ENCODE results near the gene PTPN6. TPM values are rescaled to one million over a fixed set of nuclear protein-coding genes. Genes with fewer than 3 reads are reported as not detected.
"Not testable (repeated sequence)": the region's sequence is repeated elsewhere in the genome, so short reads cannot be mapped to it uniquely, and the experiment has no call there.

Gene PTPN6
- 7.0 TPM for total RNA-seq
- long read RNA-seq, partial matches to known transcripts: 1 of 5 reads
- long read RNA-seq, other reads (novel, unspliced or antisense): 3 of 5 reads

- intact Hi-C loops (cut with DNase I): no loop called here
- peak; percentile 91 for DNase-seq (ENCODE audit: low spot score)
These were observed at the start of gene PTPN6 for GRCh38 chr12:6950811-6951540. Gene PTPN6, plus strand, starts transcription at chr12:6951356. Its CDS starts 157 bp downstream, at chr12:6951513.

- intact Hi-C loops (cut with DNase I): no loop called here
- no peak for DNase-seq (ENCODE audit: low spot score)
These were observed 48.7 kb upstream of the PTPN6 start for GRCh38 chr12:6902448-6902847.

GRCh38 chr12:6903722-6904121, 47.4 kb upstream of the PTPN6 start:
- intact Hi-C loops (cut with DNase I): loop anchor here (2.0 kb wide), 1 partner anchor 31 kb away; the partner anchor contains the start of gene SPSB2
- DNase-seq (ENCODE audit: low spot score): no peak

GRCh38 chr12:6904280-6905276, 46.6 kb upstream of the PTPN6 start, which contains the start of gene LRRC23:
Gene LRRC23, plus strand, starts transcription at chr12:6904822. Its CDS starts 812 bp downstream, at chr12:6905634.
- intact Hi-C loops (cut with DNase I): loop anchor here (2.0 kb wide), 1 partner anchor 32 kb away; the partner anchor contains the start of gene SPSB2
- peak; percentile 98 for DNase-seq (ENCODE audit: low spot score)

DNA sequence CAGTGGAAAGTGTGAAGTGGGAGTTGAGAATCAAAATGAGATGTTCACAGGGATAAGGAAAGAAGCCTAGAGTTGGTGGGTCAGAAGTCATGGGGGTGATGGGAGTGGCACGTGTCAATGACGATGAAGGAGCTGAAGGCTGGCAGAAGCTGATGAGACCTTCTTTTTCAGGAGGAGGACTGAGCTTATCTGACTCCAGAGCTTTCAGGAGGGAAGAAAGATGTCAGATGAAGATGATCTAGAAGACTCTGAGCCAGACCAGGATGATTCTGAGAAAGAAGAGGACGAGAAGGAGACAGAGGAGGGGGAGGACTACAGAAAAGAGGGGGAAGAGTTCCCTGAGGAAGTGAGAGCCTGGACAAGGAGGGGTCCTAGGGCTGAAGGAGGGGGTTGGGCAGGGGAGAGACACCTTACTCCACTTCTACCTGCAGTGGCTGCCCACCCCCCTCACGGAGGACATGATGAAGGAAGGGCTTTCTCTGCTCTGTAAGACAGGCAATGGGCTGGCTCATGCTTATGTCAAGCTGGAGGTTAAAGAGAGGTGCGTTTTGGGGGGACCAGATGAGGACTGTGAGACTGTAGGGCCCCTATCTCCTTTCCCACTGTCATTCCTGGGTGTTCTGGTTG, 45.6 kb upstream of the PTPN6 start:
- intact Hi-C loops (cut with DNase I): loop anchor here (2.0 kb wide), 1 partner anchor 33 kb away; the partner anchor contains the start of gene SPSB2
- no peak for DNase-seq (ENCODE audit: low spot score)

GRCh38 chr12:6908141-6908540, 43.0 kb upstream of the PTPN6 start:
- DNase-seq (ENCODE audit: low spot score); intact Hi-C loops (cut with DNase I): not testable (repeated sequence)

DNA sequence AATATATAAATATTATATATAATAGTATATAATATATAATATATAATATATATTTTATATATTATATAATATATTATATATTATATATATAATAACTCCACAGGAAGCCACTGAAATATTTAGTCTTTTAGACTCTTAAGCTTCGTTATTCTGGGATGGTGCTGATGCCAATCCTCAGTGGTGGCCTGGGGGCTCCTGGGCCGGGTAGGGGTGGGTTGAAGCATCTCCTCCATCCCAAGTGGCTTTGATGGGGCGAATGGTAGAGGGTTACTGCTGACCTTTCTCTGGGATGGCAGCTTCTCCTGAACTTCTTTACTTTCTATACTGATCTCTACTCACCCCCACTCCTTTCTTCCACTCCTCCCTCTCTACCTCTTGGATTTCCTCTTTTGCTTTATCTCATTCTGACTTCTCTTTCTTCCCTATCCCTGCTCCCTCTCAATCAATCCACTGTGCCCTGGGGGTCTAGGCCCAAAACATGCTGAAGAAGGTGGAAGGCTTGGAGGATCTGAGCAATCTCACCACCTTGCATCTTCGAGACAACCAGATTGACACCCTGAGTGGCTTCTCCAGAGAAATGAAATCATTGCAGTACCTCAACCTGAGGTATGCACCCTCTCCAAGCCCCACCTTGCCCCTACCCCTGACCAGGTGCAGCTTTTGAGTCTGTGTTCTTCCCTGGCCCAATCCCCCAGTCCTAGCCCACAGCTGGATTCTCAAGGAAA, 41.6 kb upstream of the PTPN6 start:
- no peak for DNase-seq (ENCODE audit: low spot score)
- intact Hi-C loops (cut with DNase I): no loop called here

- no peak for DNase-seq (ENCODE audit: low spot score)
- intact Hi-C loops (cut with DNase I): no loop called here
These were observed 38.8 kb upstream of the PTPN6 start for GRCh38 chr12:6912164-6912935.

- DNase-seq (ENCODE audit: low spot score): peak; percentile 86
- intact Hi-C loops (cut with DNase I): no loop called here
These were observed 36.8 kb upstream of the PTPN6 start, which contains the start of gene ENO2 for GRCh38 chr12:6914246-6914946. Gene ENO2, plus strand, starts transcription at chr12:6914580. Its CDS starts 1,253 bp downstream, at chr12:6915833.

DNA sequence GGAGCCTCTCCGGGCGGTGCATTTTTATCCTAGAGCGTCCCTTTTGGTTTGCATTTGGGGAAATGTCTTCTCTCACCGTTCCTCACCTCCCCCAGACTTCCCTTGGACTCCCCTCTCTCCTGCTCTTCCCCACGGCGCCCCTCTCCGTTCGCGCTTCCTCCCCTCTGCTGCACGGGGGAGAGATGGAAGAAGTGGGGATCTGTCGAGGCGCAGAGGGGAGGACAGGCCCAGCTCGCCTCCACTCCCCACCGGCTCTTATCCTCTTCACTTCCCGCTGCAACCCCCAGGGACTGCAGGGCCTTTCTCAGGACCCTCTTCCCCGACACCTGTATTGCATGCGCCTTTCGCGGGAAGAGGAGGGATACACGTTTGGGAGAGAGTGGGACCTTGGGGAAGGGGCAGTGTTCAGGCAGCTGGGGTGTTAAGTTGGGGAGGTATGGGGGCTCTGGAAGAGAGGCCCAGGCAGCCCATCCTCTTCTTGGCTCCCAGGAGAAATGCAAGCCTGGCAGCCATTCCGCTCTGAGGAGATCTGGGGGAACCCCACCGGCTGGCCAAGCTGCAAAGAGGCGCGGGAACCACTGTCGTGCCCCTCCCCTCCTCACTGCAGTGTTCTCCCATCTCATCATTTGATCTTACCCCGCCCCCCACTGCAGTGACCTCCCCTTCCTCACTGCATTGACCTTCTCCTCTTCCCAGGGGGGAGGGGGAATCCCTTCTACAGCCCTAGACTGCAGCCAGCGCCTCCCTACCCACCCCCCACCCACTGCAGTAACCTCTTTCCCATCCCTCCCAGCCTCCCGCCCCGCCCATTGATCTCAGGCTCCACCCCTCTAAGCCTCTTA, 36.0 kb upstream of the PTPN6 start:
- intact Hi-C loops (cut with DNase I): no loop called here

DNA sequence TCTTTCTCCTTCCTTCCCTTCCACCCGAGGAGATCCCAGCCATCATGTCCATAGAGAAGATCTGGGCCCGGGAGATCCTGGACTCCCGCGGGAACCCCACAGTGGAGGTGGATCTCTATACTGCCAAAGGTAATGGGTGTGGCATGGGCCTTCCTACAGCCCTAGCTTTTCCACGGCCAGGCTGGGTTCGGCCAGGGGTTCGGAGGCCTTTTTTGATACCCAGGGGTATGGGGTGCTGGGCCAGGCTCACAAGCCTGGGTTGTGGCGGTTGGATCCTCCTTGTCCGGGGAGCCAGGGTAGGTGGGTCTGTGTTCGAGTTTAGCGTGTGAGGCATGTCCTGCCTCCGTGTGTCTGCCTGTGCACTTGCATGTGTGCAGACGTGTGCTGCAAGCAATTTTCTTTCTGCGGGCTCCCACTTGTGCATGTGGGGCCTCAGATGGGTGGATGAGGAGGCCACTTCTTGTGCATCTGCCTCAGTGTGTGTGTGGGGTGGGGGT, 35.3 kb upstream of the PTPN6 start:
- no peak for DNase-seq (ENCODE audit: low spot score)
- intact Hi-C loops (cut with DNase I): no loop called here

More for the DNA sequence above, 36.0 kb upstream of the PTPN6 start:
- DNase-seq (ENCODE audit: low spot score): no peak

- no peak for DNase-seq (ENCODE audit: low spot score)
- intact Hi-C loops (cut with DNase I): no loop called here
These were observed 34.5 kb upstream of the PTPN6 start for GRCh38 chr12:6916426-6917200.

DNA sequence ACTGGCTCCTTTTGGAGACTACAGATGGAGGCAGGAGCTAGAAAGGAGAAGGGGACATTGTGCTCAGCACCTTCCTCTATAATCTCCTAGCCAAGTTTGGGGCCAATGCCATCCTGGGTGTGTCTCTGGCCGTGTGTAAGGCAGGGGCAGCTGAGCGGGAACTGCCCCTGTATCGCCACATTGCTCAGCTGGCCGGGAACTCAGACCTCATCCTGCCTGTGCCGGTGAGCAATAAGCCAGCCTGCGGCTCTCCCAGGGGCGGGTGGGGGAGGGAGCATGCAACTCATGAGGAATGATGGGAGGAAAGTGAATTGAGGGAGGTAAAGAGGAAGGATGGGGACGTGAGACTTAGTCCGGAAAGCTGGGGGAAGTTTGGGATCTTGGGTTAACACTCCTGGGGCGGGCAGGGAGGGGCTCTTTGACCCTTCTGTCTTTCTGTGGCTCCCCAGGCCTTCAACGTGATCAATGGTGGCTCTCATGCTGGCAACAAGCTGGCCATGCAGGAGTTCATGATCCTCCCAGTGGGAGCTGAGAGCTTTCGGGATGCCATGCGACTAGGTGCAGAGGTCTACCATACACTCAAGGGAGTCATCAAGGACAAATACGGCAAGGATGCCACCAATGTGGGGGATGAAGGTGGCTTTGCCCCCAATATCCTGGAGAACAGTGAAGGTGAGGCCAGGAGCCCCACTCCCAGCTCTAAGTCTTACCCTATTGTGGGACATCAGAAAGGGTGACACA, 33.5 kb upstream of the PTPN6 start:
- DNase-seq (ENCODE audit: low spot score): no peak
- intact Hi-C loops (cut with DNase I): no loop called here

- no peak for DNase-seq (ENCODE audit: low spot score)
- intact Hi-C loops (cut with DNase I): no loop called here
These were observed 31.6 kb upstream of the PTPN6 start for GRCh38 chr12:6919588-6919987.

DNA sequence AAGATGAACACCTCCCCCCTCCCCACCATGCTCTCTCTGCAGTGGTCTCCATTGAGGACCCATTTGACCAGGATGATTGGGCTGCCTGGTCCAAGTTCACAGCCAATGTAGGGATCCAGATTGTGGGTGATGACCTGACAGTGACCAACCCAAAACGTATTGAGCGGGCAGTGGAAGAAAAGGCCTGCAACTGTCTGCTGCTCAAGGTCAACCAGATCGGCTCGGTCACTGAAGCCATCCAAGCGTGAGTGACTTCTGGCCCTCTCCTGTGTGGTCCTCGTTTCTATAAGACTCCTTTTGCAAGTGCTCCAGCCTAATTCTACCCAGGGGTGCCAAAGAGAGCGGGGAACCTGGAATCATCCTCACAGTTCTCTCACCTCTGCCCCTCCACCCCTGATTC, 29.6 kb upstream of the PTPN6 start:
- DNase-seq (ENCODE audit: low spot score): no peak
- intact Hi-C loops (cut with DNase I): no loop called here

All from cardiac septum (tissue), 1 donor.